SHP77 (cell line): ENCODE data around the gene PGAM2.

ENCODE experiments used
- DNase-seq, 2 experiments: peaks; one replicate each; lab custom pipeline; 2025; lab: John Stamatoyannopoulos, UW

The PGAM2 gene

GRCh38 chr7:44065431-44066110, at the start of gene PGAM2:
Gene PGAM2, minus strand, starts transcription at chr7:44065567. Its CDS starts 38 bp downstream, at chr7:44065529.
- peak; percentile 87 to 89 for DNase-seq

- DNase-seq = no peak
Measured at GRCh38 chr7:44114586-44115310, 49.4 kb upstream of the PGAM2 start.

GRCh38 chr7:44113764-44114354, 48.5 kb upstream of the PGAM2 start:
- no peak for DNase-seq

GRCh38 chr7:44112997-44113763, 47.8 kb upstream of the PGAM2 start:
- DNase-seq = peak in 1 of 2 experiments; percentile 25

DNA sequence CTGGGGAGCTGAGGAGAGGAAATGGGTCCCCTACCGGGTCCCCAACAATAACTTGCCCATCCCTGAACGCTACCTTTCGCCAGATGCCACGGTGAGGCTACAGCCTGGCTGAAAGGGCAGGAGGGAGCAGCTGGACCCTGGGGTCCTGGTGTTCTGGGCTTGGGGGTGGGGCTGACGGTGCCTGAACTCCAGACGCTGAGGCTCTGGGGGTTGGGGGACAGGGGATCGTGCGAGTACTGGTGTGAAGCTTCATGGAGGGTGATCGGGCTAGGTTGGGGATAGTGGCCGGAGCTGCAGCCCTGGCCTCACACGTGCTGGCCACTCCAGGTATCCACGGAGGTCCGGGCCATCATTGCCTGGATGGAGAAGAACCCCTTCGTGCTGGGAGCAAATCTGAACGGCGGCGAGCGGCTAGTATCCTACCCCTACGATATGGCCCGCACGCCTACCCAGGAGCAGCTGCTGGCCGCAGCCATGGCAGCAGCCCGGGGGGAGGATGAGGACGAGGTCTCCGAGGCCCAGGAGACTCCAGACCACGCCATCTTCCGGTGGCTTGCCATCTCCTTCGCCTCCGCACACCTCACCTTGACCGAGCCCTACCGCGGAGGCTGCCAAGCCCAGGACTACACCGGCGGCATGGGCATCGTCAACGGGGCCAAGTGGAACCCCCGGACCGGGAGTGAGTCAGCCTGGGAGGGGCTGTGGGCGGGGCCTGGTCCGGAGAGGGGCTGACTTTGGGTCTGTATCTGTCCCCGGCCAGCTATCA, 47.0 kb upstream of the PGAM2 start:
- peak; percentile 24 to 68 for DNase-seq

GRCh38 chr7:44111761-44112160, 46.4 kb upstream of the PGAM2 start:
- no peak for DNase-seq

DNA sequence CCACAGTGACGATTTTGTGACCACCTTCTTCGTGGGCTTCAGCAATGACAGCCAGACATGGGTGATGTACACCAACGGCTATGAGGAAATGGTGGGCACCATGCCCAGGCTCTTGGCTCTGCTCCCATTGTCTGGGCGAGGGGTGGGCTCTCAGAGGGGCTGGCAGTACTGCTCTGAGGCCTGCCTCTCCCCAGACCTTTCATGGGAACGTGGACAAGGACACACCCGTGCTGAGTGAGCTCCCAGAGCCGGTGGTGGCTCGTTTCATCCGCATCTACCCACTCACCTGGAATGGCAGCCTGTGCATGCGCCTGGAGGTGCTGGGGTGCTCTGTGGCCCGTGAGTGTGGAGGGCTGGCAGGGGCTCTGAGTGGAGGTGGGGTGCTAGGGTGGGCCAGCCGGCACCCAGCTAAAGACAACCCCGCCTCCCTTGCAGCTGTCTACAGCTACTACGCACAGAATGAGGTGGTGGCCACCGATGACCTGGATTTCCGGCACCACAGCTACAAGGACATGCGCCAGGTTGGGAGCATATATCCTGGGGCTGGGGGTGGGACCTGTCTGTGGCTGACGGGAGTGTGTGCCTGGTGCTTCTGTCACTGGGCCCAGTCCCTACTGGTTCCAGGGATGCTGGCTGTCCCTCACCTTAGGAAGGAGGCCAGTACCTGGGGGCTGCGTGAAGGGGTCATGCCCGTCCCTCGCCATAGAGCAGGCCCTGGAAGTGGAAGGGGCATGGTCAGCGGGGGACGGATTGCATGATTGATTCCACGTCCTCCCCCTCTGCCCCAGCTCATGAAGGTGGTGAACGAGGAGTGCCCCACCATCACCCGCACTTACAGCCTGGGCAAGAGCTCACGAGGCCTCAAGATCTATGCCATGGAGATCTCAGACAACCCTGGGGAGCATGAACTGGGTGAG, 45.6 kb upstream of the PGAM2 start:
- DNase-seq = no peak

DNA sequence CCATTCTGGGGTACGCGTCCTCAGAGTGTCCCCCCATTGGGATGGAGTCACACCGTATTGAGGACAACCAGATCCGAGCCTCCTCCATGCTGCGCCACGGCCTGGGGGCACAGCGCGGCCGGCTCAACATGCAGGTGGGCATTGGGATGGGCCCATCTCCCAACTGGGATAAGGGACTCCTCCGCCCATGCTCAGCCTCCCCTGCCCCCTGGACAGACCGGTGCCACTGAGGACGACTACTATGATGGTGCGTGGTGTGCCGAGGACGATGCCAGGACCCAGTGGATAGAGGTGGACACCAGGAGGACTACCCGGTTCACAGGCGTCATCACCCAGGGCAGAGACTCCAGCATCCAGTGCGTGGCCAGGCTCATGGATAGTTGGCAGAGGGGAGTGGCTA, 44.6 kb upstream of the PGAM2 start:
- DNase-seq = no peak

DNA sequence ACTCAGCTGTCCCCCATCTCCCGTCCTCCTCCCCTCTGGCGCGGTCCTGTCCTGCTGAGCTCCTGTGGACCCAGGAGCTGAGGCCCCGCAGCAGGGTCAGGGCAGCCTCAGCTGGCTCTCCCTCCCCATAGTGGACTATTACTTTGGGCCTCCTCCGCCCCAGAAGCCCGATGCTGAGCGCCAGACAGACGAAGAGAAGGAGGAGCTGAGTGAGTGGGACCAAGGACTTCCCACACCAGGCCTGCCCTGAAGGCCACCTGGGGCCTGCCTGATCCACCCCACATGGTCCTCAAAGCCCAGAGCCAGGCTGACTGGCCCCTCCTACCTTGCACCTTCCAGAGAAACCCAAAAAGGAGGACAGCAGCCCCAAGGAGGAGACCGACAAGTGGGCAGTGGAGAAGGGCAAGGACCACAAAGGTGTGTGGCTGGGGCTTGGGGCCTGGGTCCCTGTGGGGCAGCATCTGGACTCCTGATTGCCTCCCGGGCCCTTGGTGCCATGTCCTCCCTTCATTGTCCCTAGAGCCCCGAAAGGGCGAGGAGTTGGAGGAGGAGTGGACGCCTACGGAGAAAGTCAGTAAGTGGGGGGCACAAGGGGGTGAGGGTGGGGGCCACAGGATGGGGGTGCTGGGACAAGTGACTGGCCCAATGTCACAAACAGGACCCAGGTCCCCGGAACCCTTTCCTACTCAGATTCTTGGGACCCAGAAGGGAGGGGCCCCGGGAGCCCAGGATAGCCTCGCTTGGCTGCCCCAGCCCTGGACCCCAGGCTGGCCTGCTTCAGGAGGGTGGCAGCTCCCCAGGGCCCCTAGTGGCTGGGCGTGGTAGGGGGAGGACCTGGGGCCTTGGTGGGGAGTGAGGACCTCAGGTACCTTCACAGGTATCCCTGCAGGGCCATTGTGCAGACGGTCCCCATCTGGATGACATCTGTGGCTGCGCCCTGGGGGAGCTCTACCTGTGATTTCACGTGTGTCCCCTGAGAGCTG, 43.7 kb upstream of the PGAM2 start:
- DNase-seq = no peak

- no peak for DNase-seq
Measured at GRCh38 chr7:44107961-44108767, 42.8 kb upstream of the PGAM2 start.

GRCh38 chr7:44107116-44107960, 42.0 kb upstream of the PGAM2 start:
- no peak for DNase-seq

- DNase-seq = no peak
Measured at GRCh38 chr7:44106311-44107065, 41.1 kb upstream of the PGAM2 start.

DNA sequence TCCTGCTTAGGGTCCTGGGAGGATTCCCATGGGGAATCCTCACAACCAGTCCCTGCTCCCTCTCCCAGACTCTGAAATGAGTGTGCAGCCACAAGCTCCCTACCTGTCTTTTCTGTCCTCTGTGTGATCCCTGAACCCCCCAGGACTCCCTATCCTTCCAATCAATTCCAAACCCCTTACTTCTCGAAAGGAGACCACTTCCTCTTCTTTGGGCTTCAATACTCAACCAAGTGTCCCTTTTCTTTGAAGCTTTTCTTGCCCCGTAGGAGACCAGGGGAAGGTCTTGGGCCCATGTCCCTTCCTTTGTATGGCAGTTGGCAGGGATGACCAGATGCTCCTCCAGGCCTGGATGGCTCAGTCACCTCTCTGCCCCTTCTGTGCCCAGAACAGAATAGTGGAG, 40.5 kb upstream of the PGAM2 start:
- DNase-seq = no peak

DNA sequence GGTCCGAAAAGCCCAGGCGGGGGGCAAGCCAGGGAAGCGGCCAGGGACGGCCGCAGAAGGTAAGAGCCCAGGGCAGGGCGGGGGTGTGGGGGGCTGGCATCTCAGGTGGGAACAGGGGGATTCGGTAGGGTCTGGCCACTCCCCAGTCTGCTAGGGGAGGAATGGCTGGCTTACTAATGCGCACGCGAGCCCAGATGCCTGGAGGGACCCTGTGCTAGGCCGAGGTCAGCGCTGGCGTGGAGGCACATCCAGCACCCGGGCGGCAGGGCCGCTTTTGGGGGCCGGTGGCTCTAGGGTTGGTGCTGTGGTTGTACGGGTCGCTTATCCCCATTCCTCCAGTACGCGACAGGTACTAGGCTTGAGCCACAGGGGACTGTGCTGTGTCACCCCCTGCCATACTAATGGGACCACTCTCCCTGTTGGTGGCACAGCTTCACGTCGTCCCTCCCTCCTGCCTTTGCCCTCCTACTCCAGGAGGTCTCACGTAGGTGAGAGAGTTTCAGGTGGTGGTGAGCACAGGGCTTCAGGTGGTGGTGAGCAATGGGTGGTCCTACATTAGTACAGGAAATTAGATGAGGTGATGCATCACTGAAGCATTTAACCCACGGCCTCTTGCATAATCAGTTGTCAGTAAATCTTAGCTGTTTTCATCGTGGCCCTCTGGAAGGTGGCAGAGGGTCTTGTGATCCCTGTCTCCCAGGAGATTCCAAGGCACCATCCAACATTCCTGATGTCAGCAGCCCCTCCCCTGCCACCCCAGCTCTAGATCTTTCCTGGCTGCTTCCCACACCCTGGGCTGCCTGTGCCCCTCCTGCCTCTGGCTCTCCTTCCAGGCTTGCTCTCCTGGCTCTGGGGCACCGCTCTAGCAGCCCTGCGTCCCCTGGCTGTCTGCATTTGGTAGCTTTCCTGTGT, 39.7 kb upstream of the PGAM2 start:
- no peak for DNase-seq

DNA sequence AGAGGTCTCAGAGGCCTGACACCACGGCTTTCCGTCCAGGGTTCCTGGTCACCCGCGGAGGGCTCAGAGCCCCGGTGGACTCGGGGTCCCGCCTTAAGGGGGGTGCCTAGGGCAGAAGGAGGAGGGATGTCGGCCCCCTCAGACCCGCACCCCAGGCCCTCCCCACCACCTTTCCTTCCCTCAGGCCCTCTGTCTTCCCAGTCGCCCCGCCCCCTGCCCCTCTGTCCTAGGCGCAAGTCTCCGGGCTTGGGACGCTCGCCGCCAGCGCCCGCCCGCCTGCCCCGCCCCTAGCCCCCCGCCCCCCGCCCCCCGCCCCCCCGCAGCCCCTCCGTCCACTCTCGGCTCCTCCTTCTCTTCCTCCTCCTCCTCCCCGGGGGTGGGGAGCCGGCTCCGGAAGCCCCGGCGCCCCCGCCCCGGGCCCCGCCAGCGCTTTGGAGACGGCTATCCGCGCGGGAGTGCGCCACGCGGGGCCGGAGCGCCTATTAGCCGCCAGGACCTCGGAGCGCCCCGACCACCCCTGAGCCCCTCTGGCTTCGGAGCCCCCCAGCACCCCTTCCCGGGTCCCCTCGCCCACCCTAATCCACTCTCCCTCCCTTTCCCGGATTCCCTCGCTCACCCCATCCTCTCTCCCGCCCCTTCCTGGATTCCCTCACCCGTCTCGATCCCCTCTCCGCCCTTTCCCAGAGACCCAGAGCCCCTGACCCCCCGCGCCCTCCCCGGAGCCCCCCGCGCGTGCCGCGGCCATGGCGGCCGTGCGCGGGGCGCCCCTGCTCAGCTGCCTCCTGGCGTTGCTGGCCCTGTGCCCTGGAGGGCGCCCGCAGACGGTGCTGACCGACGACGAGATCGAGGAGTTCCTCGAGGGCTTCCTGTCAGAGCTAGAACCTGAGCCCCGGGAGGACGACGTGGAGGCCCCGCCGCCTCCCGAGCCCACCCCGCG, 38.8 kb upstream of the PGAM2 start, which contains the start of gene AEBP1:
TSS of gene AEBP1 (plus strand) at position 423 of the 937 bp plus-strand sequence. CDS start at position 744, 321 bp downstream.
- no peak for DNase-seq
